Measurements from ENCODE around the gene FKBP2. TPM values are rescaled to one million over a fixed set of nuclear protein-coding genes. Genes with fewer than 3 reads are reported as not detected.

FKBP2 gene
- total and polyA plus RNA-seq, 4 donors, result 65.2 to 397 (median 150) TPM

DNA sequence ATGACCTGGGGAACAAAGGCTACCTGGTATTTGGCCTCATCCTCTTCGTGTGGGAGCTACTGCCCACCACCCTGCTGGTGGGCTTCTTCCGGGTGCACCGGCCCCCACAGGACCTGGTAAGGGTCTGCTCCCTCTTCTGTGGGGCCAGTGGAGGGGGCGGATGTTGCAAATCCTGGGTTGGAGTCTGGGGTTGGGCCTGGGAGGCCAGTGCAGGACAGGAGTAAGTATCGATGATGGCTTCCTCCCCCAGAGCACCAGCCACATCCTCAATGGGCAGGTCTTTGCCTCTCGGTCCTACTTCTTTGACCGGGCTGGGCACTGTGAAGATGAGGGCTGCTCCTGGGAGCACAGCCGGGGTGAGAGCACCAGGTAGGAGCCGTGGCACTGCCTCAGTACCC is 47.5 kb downstream of the FKBP2 start:
- TF ChIP-seq, protein P1, sequence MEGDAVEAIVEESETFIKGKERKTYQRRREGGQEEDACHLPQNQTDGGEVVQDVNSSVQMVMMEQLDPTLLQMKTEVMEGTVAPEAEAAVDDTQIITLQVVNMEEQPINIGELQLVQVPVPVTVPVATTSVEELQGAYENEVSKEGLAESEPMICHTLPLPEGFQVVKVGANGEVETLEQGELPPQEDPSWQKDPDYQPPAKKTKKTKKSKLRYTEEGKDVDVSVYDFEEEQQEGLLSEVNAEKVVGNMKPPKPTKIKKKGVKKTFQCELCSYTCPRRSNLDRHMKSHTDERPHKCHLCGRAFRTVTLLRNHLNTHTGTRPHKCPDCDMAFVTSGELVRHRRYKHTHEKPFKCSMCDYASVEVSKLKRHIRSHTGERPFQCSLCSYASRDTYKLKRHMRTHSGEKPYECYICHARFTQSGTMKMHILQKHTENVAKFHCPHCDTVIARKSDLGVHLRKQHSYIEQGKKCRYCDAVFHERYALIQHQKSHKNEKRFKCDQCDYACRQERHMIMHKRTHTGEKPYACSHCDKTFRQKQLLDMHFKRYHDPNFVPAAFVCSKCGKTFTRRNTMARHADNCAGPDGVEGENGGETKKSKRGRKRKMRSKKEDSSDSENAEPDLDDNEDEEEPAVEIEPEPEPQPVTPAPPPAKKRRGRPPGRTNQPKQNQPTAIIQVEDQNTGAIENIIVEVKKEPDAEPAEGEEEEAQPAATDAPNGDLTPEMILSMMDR (IDR thresholded peaks at IDR 0.05; ENCODE audit: control extremely low read depth, extremely low read depth), result no peak
- peaks cover 0 to 29% (median 0%) of the 10 kb centered on the region in 5 donors for H3K4me1 ChIP-seq (ENCODE audit: control insufficient read depth in 5 of 5, insufficient read depth in 5 of 5, low read length in 5 of 5)
- peaks cover 0 to 3% (median 0%) of the 10 kb centered on the region in 4 donors for H3K36me3 ChIP-seq (ENCODE audit: control insufficient read depth in 4 of 4, insufficient read depth in 4 of 4, low read length in 4 of 4)
- peaks cover 0 to 22% (median 16%) of the 10 kb centered on the region in 3 donors for H3K27me3 ChIP-seq (ENCODE audit: control insufficient read depth in 3 of 3, insufficient read depth in 3 of 3, low read length in 2 of 3)
- DNase-seq, result no peak
- no peak overlapping the region for H3K9ac ChIP-seq (ENCODE audit: insufficient read depth in 1 of 2, low read length in 2 of 2)
- no peak overlapping the region for H3K27ac ChIP-seq (ENCODE audit: low read depth in 1 of 2, low read length in 1 of 2)
- peaks cover 0 to 5% (median 0%) of the 10 kb centered on the region in 4 donors for H3K9me3 ChIP-seq (ENCODE audit: control insufficient read depth in 4 of 4, insufficient read depth in 3 of 4, low read length in 3 of 4)
- no peak for ATAC-seq (ENCODE audit: insufficient read depth, low FRiP score)
- H3K4me3 ChIP-seq, result no peak overlapping the region
- 91 to 92% methylated on average over 8 to 9 of the region's 9 CpGs for WGBS, 2 donors

DNA sequence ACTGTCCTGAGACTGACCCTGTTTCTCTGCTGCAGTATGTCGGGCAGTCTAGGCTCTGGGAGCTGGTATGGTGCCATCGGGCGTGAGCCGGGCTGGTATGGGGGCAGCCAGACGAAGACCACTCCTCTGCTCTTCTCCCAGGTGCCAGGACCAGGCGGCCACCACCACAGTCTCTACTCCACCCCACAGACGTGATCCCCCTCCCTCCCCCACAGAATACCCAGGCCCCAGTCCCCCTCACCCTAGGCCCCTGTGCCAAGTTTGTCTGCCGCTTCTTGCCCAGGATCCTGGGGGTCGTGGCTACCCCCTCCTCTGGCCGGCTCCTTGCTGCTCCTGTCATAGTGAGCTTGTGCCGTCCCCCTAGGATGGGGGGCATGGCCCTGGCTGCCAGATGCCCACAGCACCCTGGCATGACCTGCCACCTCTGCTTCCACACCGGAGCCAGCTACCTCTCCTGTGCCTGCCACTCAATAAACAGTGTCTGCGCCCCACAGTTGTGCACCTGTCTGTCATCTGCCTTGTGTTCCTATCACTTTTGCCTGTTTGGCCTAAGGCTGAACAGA is 48.2 kb downstream of the FKBP2 start:
- DNase-seq, result no peak
- Histone ChIP-seq H3K27me3 (ENCODE audit: control insufficient read depth in 3 of 3, insufficient read depth in 3 of 3, low read length in 2 of 3) (peaks cover 0 to 28% (median 21%) of the 10 kb centered on the region in 3 donors), H3K4me3 (no peak overlapping the region), H3K4me1 (ENCODE audit: control insufficient read depth in 5 of 5, insufficient read depth in 5 of 5, low read length in 5 of 5) (peaks cover 0 to 22% (median 0%) of the 10 kb centered on the region in 5 donors), H3K9ac (ENCODE audit: insufficient read depth in 1 of 2, low read length in 2 of 2) (no peak overlapping the region), H3K9me3 (ENCODE audit: control insufficient read depth in 4 of 4, insufficient read depth in 3 of 4, low read length in 3 of 4) (peaks cover 0 to 5% (median 0%) of the 10 kb centered on the region in 4 donors), H3K27ac (ENCODE audit: low read depth in 1 of 2, low read length in 1 of 2) (no peak overlapping the region), H3K36me3 (ENCODE audit: control insufficient read depth in 4 of 4, insufficient read depth in 4 of 4, low read length in 4 of 4) (peaks cover 0 to 3% (median 0%) of the 10 kb centered on the region in 4 donors)
- ATAC-seq (ENCODE audit: insufficient read depth, low FRiP score), result no peak
- TF ChIP-seq, protein P1 (IDR thresholded peaks at IDR 0.05; ENCODE audit: control extremely low read depth, extremely low read depth), result no peak
- 93 to 98% methylated on average over 13 of the region's 13 CpGs for WGBS, 2 donors

DNA sequence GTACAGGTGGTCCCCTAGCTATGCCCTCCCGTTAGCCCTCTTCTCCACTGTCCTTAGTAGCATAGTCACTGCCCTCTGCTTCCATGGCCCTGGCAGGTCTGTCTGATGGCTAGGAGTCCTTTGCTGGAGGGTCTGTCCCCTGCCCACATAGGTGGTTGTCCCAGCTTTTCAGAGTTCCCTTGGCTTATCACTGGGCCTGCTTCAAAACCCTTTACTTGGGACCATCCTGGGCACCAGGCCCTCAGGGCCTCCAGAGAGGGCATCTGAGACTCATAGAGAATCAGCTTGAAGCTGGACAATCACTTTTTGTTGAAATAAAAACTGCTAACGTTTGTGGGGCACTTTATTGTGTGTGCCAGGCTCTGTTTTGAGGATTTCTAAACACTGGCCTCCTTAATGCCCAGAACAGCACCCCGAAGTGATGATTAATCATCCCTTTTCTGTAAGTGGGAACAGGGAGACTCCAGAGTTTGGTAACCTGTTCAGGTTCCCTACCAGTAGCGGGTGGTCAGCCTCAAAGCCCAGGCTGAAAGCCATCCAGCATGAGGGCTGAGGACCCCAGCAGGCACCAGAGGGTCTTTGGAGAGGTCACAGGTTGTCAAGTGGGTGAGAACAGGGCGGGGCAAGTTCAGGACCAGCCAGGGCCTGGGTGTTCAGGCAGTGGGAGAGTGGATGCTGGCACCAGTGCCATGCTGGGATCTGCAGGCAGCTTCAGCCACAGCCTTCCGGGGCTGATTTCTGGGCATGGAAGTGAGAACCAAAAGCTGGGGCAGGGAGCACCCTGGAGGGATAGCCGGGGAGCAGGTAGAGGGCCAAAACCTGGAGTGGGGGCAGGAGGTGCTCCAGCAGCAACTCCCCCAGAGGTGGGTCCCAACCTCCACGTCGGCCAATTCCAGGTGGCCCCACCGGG is 49.7 kb downstream of the FKBP2 start:
- ATAC-seq (ENCODE audit: insufficient read depth, low FRiP score), result no peak
- Histone ChIP-seq H3K4me3 (no peak overlapping the region), H3K4me1 (ENCODE audit: control insufficient read depth in 5 of 5, insufficient read depth in 5 of 5, low read length in 5 of 5) (peaks cover 0 to 19% (median 0%) of the 10 kb centered on the region in 5 donors)

More for the DNA sequence above, 49.7 kb downstream of the FKBP2 start:
- WGBS, 2 donors, result 48 to 56% methylated on average over 10 of the region's 10 CpGs
- Histone ChIP-seq H3K9ac (ENCODE audit: insufficient read depth in 1 of 2, low read length in 2 of 2) (no peak overlapping the region), H3K36me3 (ENCODE audit: control insufficient read depth in 4 of 4, insufficient read depth in 4 of 4, low read length in 4 of 4) (peaks cover 0 to 3% (median 0%) of the 10 kb centered on the region in 4 donors), H3K27me3 (ENCODE audit: control insufficient read depth in 3 of 3, insufficient read depth in 3 of 3, low read length in 2 of 3) (peaks cover 0 to 42% (median 32%) of the 10 kb centered on the region in 3 donors), H3K27ac (ENCODE audit: low read depth in 1 of 2, low read length in 1 of 2) (no peak overlapping the region), H3K9me3 (ENCODE audit: control insufficient read depth in 4 of 4, insufficient read depth in 3 of 4, low read length in 3 of 4) (peaks cover 0 to 5% (median 0%) of the 10 kb centered on the region in 4 donors)
- TF ChIP-seq, protein P1 (IDR thresholded peaks at IDR 0.05; ENCODE audit: control extremely low read depth, extremely low read depth), result no peak
- no peak for DNase-seq
